GM13976 (cell line): Measurements from ENCODE around the gene GABRA1.

Experiments used
- DNase-seq: peaks from one replicate; pipeline ENCODE4 v3.0.0; 2012; ENCODE audit warnings: low spot score
- CTCF ChIP-seq: IDR thresholded peaks from 2 replicates; pipeline ENCODE4 v1.5.1; 2012; ENCODE audit warnings: borderline replicate concordance, mild to moderate bottlenecking; ENCODE audit not compliant: insufficient read depth; ENCODE audit errors: extremely low read depth, missing control alignments, control extremely low read depth
- in situ Hi-C: fragments of 300-500 bp; cut with MboI; formaldehyde crosslinking; loops from one replicate; pipeline ENCODE4 v1.12.0; 2022; ENCODE audit warnings: low sequenced_read_pairs, mixed read lengths, inconsistent platforms; ENCODE audit not compliant: unreplicated experiment

The GABRA1 gene

GRCh38 chr5:161895514-161895913 is 47.6 kb downstream of the GABRA1 start:
- no peak for DNase-seq
- in situ Hi-C loops, result no loop called here
- TF ChIP-seq CTCF, result no peak

- in situ Hi-C loops, result no loop called here
- no peak for TF ChIP-seq CTCF
- no peak for DNase-seq
These were observed 49.1 kb downstream of the GABRA1 start for GRCh38 chr5:161897033-161897432.

- no peak for TF ChIP-seq CTCF
- in situ Hi-C loops, result no loop called here
These were observed 51.7 kb downstream of the GABRA1 start for GRCh38 chr5:161899590-161899989.

GRCh38 chr5:161900981-161901380 is 53.1 kb downstream of the GABRA1 start:
- in situ Hi-C loops, result no loop called here
- DNase-seq, result no peak
- no peak for TF ChIP-seq CTCF

More at GRCh38 chr5:161899590-161899989, 51.7 kb downstream of the GABRA1 start:
- DNase-seq, result no peak

- no peak for TF ChIP-seq CTCF
- no peak for DNase-seq
- in situ Hi-C loops, result no loop called here
These were observed 73.9 kb downstream of the GABRA1 start for GRCh38 chr5:161921781-161922180.

GRCh38 chr5:161924270-161924669 is 76.3 kb downstream of the GABRA1 start:
- in situ Hi-C loops, result no loop called here

More at GRCh38 chr5:161924270-161924669, 76.3 kb downstream of the GABRA1 start:
- no peak for TF ChIP-seq CTCF
- DNase-seq, result no peak
